Measurements from ENCODE around the gene PPP2R2C.

Gene PPP2R2C

DNA sequence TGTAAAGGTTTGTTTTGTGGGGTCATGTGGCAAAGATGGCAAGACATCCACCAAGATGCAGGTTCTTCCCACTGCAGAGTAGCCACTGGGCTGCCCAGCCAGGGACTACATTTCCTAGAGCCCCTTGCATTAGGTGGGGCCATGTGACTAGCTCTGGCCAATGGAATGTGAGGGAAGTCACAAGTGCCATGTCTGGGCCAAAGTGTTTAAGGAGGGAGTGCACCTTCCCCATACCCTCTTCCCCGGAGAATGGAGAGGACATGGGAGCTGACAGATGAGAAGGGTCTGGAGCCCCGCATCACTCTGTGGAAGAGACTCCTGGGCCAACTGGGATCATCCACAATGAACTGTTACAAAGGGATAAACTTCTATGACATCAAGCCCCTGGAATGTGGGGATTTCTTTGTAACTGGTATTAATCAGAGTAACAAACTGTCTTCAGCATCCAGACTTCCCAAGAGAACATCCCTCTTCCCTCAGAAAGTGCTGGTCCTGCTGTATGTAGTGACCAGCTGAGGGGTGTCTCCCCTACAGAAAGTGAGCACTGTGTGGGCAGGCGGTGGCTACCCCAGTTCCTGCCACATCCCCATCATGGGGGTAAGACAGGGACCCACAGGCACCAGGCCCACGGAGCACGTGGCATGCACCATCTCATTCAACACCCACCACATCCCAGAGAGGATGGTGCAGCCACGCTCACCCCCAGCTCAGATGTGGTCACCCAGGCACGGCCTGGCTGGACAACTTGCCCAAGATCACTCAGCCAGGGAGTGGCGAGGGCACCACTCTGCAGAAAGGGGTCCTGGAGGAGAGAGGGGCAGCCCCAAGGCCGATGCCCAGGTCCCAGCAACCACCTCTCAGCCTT is 10.9 kb downstream of the PPP2R2C start:
- TF ChIP-seq, protein P1, sequence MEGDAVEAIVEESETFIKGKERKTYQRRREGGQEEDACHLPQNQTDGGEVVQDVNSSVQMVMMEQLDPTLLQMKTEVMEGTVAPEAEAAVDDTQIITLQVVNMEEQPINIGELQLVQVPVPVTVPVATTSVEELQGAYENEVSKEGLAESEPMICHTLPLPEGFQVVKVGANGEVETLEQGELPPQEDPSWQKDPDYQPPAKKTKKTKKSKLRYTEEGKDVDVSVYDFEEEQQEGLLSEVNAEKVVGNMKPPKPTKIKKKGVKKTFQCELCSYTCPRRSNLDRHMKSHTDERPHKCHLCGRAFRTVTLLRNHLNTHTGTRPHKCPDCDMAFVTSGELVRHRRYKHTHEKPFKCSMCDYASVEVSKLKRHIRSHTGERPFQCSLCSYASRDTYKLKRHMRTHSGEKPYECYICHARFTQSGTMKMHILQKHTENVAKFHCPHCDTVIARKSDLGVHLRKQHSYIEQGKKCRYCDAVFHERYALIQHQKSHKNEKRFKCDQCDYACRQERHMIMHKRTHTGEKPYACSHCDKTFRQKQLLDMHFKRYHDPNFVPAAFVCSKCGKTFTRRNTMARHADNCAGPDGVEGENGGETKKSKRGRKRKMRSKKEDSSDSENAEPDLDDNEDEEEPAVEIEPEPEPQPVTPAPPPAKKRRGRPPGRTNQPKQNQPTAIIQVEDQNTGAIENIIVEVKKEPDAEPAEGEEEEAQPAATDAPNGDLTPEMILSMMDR (IDR thresholded peaks at IDR 0.05; ENCODE audit: borderline replicate concordance, extremely low read depth, low read length, poor library complexity, severe bottlenecking), result no peak
- no peak for TF ChIP-seq EZH2 (IDR thresholded peaks at IDR 0.05; ENCODE audit: borderline replicate concordance, low read depth, low read length, severe bottlenecking)
- Histone ChIP-seq H3K36me3 (ENCODE audit: insufficient read depth, low read length) (no peaks in the 10 kb centered on the region), H3K4me2 (ENCODE audit: insufficient read depth, low read length) (no peak overlapping the region), H4K20me1 (ENCODE audit: insufficient read depth, low read length) (no peaks in the 10 kb centered on the region; the same call in 1 of the 2 replicates), H2AFZ (ENCODE audit: low read depth, low read length) (no peak overlapping the region), H3K27ac (ENCODE audit: low read length) (no peak overlapping the region), H3K27me3 (ENCODE audit: insufficient read depth, low read length, poor library complexity) (peaks cover 3% of the 10 kb centered on the region), H3K79me2 (ENCODE audit: insufficient read depth, low read length) (no peaks in the 10 kb centered on the region), H3K9me3 (ENCODE audit: insufficient read depth, low read length, severe bottlenecking) (no peaks in the 10 kb centered on the region), H3K4me1 (ENCODE audit: insufficient read depth, low read length) (no peaks in the 10 kb centered on the region), H3K9ac (ENCODE audit: low read depth, low read length) (no peak overlapping the region), H3K4me3 (ENCODE audit: low read depth in 1 of 2, low read length in 2 of 2) (no peak overlapping the region)
- ATAC-seq (ENCODE audit: insufficient read depth, low read depth) (no peak), DNase-seq (no peak)

DNA sequence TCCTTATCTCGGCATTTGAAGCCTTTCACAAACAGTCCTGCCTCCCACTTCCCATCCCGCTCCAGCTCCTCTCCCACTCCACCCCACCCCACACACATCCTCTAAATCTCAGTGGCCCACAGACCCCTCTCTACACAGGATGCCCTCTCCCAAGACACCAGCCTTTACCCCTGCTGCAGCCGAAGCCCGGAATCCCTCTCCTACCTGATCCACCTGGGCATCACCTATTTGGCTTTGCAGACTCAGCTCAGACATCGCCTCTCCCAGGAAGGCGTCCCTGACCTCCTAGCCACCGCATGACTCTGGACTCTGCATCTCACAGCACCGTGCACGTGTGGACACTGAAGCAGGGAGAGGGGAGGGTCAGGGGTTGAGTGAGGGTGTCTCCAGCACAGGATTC is 11.5 kb downstream of the PPP2R2C start:
- ATAC-seq (ENCODE audit: insufficient read depth, low read depth) (no peak), DNase-seq (no peak)
- peaks cover 3% of the 10 kb centered on the region for H3K27me3 ChIP-seq (ENCODE audit: insufficient read depth, low read length, poor library complexity)
- H3K9ac ChIP-seq (ENCODE audit: low read depth, low read length), result no peak overlapping the region
- H3K27ac ChIP-seq (ENCODE audit: low read length), result no peak overlapping the region
- no peak overlapping the region for H2AFZ ChIP-seq (ENCODE audit: low read depth, low read length)
- H3K4me3 ChIP-seq (ENCODE audit: low read depth in 1 of 2, low read length in 2 of 2), result no peak overlapping the region
- H3K9me3 ChIP-seq (ENCODE audit: insufficient read depth, low read length, severe bottlenecking), result no peaks in the 10 kb centered on the region
- no peaks in the 10 kb centered on the region for H3K4me1 ChIP-seq (ENCODE audit: insufficient read depth, low read length)
- TF ChIP-seq, protein P1 (IDR thresholded peaks at IDR 0.05; ENCODE audit: borderline replicate concordance, extremely low read depth, low read length, poor library complexity, severe bottlenecking), result no peak
- no peak for TF ChIP-seq EZH2 (IDR thresholded peaks at IDR 0.05; ENCODE audit: borderline replicate concordance, low read depth, low read length, severe bottlenecking)
- H3K79me2 ChIP-seq (ENCODE audit: insufficient read depth, low read length), result no peaks in the 10 kb centered on the region
- no peaks in the 10 kb centered on the region; the same call in 1 of the 2 replicates for H4K20me1 ChIP-seq (ENCODE audit: insufficient read depth, low read length)
- H3K36me3 ChIP-seq (ENCODE audit: insufficient read depth, low read length), result no peaks in the 10 kb centered on the region
- no peak overlapping the region for H3K4me2 ChIP-seq (ENCODE audit: insufficient read depth, low read length)

DNA sequence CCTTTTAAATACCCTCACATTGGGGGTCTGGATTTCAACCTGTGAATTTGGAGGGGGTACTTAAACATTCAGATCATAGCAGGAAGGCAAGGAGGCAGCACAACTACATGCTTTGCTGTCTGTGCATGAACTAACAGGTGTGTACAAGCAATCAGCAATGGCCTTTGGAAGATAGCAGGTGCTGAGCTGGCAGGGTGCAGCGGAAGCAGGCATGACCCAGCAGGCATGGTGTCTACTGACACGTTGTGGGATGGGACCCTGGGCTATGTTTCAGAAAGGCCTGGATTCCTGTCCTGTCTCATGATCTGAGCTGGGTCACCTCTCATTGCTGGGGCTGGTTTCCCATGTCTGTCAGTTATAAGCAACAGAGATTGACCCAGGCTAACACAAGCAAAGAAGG is 13.9 kb downstream of the PPP2R2C start:
- H3K27me3 ChIP-seq (ENCODE audit: insufficient read depth, low read length, poor library complexity), result peaks cover 3% of the 10 kb centered on the region
- no peak for ATAC-seq (ENCODE audit: insufficient read depth, low read depth)
- TF ChIP-seq, protein P1 (IDR thresholded peaks at IDR 0.05; ENCODE audit: borderline replicate concordance, extremely low read depth, low read length, poor library complexity, severe bottlenecking), result no peak
- TF ChIP-seq EZH2 (IDR thresholded peaks at IDR 0.05; ENCODE audit: borderline replicate concordance, low read depth, low read length, severe bottlenecking), result no peak

More for the DNA sequence above, 13.9 kb downstream of the PPP2R2C start:
- H3K79me2 ChIP-seq (ENCODE audit: insufficient read depth, low read length), result no peaks in the 10 kb centered on the region
- no peak for DNase-seq
- no peak overlapping the region for H3K4me2 ChIP-seq (ENCODE audit: insufficient read depth, low read length)
- no peaks in the 10 kb centered on the region for H3K36me3 ChIP-seq (ENCODE audit: insufficient read depth, low read length)
- no peak overlapping the region for H3K27ac ChIP-seq (ENCODE audit: low read length)
- no peak overlapping the region for H2AFZ ChIP-seq (ENCODE audit: low read depth, low read length)
- H3K9me3 ChIP-seq (ENCODE audit: insufficient read depth, low read length, severe bottlenecking), result no peaks in the 10 kb centered on the region
- H3K4me3 ChIP-seq (ENCODE audit: low read depth in 1 of 2, low read length in 2 of 2), result no peak overlapping the region
- no peak overlapping the region for H3K9ac ChIP-seq (ENCODE audit: low read depth, low read length)
- no peaks in the 10 kb centered on the region for H3K4me1 ChIP-seq (ENCODE audit: insufficient read depth, low read length)
- H4K20me1 ChIP-seq (ENCODE audit: insufficient read depth, low read length), result no peaks in the 10 kb centered on the region; the same call in 1 of the 2 replicates
